SK-N-MC (cell line): Measurements from ENCODE around the gene ITM2B.

Experiments used
- DNase-seq: peaks from one replicate; pipeline ENCODE4 v3.0.0-alpha.2; 2011; ENCODE audit warnings: low read depth, low spot score
- H3K27ac ChIP-seq: fragments of 200-600 bp; sonication (generic); 2 replicates; pipeline ENCODE4 v1.5.1; 2016; ENCODE audit warnings: mixed run types
- H3K36me3 ChIP-seq: fragments of 200-600 bp; sonication (generic); 2 replicates; pipeline ENCODE4 v1.6.1; 2017; ENCODE audit warnings: antibody characterized with exemption, low read length, mixed read lengths; ENCODE audit not compliant: insufficient read depth
- H3K4me3 ChIP-seq: fragments of 200-600 bp; sonication (generic); 2 replicates; pipeline ENCODE4 v1.5.1; 2016
- H3K9ac ChIP-seq: fragments of 200-600 bp; sonication (generic); 2 replicates; pipeline ENCODE4 v1.8.0; 2017; ENCODE audit warnings: mixed run types, mixed read lengths; ENCODE audit not compliant: insufficient read length
- H3K9me3 ChIP-seq: fragments of 200-600 bp; sonication (generic); 2 replicates; pipeline ENCODE4 v1.6.1; 2017; ENCODE audit warnings: low read depth, mild to moderate bottlenecking, antibody characterized with exemption, low read length, moderate library complexity, mixed read lengths
- EZH2 ChIP-seq: fragments of 200-600 bp; sonication (generic); IDR thresholded peaks from one replicate; pipeline ENCODE4 v1.6.1; 2017; ENCODE audit warnings: antibody characterized with exemption
- FOXP2 ChIP-seq: optimal IDR thresholded peaks from 2 replicates; pipeline ENCODE3; 2011; ENCODE audit warnings: mild to moderate bottlenecking, moderate library complexity; ENCODE audit not compliant: insufficient read depth; ENCODE audit errors: extremely low read length, control extremely low read depth
- POLR2AphosphoS5 ChIP-seq: IDR thresholded peaks from 2 replicates; pipeline ENCODE4 v1.6.1; 2012; ENCODE audit warnings: mild to moderate bottlenecking, low read depth, low read length, borderline replicate concordance

ITM2B gene

DNA sequence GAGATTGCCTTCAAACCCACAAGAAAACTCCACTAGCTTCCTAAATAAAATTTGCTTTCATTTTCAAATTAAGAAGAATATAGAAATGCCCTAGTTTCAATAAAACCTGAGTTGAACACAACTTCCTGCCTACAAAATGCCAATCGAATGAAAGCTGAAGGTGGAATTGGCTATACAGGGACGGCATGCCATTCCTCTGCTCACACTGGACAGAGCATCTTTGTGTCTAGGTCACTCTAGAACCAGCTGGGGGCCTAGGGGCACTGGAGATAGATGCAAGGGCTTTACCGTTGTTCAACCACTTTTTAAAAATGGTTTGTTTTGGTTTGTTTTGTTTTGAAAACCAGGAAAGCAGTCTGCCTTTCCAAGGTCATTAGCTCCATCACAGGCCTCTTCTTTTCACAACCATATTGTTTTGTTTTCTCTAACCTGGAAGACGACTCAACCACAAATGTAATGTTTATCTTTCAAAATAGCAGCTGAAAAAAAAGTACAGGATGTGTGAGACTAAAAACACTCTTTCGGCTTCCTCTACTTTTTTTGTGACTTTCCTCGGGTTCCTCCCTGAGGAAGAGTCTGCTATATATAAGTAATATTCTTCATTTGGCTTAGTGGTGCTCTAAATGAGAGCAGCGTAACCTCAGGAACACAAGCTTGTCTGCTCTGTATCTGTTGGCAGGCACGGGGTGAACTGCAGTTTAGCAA is 11.9 kb upstream of the ITM2B start:
- TF ChIP-seq POLR2AphosphoS5 (no peak), FOXP2 (no peak), EZH2 (no peak)
- Histone ChIP-seq H3K36me3 (no peaks in the 10 kb centered on the region), H3K9me3 (0 out of 2 replicates have a peak, but pooled peaks cover 3% of the 10 kb centered on the region), H3K4me3 (no peak overlapping the region), H3K9ac (no peak overlapping the region), H3K27ac (no peak overlapping the region)
- no peak for DNase-seq

DNA sequence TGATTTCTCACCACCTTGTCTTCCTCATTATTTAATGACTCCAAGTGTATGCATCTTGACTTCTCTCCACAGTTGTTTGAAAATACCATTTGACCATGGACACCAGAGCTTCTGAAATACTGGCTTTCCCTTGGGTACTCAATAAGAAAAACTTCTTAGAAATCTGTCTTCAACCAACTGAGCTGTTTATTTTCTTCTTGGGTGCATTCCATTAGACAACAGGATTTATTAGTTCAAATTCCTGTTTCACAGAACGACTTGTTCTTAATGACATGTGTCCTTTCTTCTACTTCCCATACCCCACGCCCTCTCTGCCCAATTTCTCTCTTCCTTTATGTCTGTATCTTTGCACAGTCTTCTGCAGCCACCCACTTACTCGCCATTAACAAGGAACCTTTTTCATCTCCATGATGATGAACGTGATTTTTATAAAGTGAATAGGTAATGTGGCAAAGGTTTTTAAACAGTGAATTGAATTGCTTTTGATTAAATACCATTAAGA is 11.3 kb upstream of the ITM2B start:
- Histone ChIP-seq H3K27ac (no peak overlapping the region), H3K4me3 (no peak overlapping the region), H3K9me3 (0 out of 2 replicates have a peak, but pooled peaks cover 3% of the 10 kb centered on the region), H3K9ac (no peak overlapping the region), H3K36me3 (no peaks in the 10 kb centered on the region)
- DNase-seq: no peak
- no peak for TF ChIP-seq EZH2
- TF ChIP-seq FOXP2: no peak
- TF ChIP-seq POLR2AphosphoS5: no peak

DNA sequence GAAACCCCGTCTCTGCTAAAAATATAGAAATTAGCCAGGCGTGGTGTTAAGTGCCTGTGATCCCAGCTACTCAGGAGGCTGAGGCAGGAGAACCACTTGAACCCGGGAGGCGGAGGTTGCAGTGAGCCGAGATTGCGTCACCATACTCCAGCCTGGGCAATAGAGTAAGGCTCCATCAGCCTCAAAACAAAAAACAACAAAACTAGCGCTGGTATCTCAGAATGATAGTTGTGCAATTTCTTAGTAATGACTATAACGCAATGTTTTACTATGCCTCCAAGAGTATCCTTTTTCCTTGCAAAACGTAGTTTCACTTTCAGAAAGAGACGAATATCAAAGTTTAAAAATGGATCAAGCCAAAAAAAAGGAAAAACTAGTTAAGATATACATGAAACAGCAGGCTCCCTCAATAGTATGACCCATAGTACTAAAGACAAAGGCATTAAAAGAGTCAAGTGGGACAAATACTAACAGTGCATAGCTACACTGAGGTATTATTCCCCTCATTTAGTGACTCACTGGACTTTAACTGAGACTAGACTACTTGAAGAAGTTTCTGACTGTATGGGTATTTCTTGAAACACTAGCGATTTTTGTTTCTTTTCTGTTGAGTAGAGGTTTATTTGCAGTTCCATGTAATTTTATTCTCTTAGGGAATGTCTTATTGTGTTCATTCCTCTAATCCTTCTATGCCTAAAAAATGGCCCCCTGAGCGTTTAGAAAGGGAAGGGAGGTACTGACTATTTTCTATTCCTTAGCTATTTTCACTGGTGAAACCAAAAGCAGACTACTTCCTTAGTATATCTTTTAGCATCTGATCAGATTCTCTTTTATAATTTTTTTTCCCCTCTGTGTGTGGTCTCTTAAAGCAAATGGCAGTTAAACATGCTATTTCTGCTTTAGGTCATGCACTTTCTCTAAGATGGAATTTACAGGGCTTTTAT is 10.4 kb upstream of the ITM2B start:
- Histone ChIP-seq H3K27ac (no peak overlapping the region), H3K9me3 (no peaks in the 10 kb centered on the region), H3K4me3 (no peak overlapping the region), H3K36me3 (no peaks in the 10 kb centered on the region), H3K9ac (no peak overlapping the region)
- no peak for DNase-seq
- TF ChIP-seq EZH2 (no peak), FOXP2 (no peak), POLR2AphosphoS5 (no peak)

DNA sequence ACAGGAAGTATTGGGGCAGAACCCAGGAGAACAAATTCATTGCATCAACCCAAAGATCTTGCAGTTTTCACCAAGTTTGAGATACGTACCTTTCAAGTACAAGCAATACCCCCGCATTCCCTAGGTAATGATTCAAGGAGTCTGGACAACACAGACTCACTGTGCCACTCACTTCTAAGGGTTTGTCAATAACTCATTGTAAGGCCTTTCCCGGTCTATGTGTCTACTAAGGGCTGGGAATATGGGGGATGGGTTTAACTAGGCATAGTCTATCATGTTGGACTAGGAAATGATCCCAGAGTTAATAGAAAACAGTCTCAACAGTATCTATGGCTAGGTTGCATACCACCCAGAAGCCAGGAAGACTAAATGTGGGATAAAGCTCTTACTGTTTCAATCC is 8.3 kb upstream of the ITM2B start:
- Histone ChIP-seq H3K9me3 (no peaks in the 10 kb centered on the region), H3K9ac (no peak overlapping the region), H3K4me3 (no peak overlapping the region), H3K36me3 (no peaks in the 10 kb centered on the region), H3K27ac (no peak overlapping the region)
- no peak for TF ChIP-seq FOXP2
- no peak for TF ChIP-seq EZH2
- TF ChIP-seq POLR2AphosphoS5: no peak
- no peak for DNase-seq

DNA sequence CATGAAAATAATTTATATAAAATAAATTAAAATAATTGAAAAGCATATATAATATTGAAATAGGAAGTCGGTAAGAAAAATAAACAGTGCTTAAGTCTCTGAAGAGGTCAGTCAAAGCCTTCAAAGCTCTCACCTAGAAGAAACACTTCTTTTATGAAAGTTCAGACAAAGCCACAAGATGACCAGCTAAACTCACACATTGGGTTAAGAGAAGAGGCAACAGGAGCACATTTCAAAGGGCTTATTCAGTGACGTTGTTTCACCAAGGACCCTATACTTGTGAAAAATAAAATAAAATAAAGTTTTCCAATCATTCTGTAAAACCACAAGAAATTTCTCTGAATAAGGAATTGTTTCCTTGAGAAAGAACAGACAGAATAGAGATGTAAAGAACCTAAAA is 2.5 kb upstream of the ITM2B start:
- no peak overlapping the region for H3K27ac ChIP-seq
- TF ChIP-seq FOXP2: no peak
- no peak for TF ChIP-seq EZH2
- no peak for TF ChIP-seq POLR2AphosphoS5

DNA sequence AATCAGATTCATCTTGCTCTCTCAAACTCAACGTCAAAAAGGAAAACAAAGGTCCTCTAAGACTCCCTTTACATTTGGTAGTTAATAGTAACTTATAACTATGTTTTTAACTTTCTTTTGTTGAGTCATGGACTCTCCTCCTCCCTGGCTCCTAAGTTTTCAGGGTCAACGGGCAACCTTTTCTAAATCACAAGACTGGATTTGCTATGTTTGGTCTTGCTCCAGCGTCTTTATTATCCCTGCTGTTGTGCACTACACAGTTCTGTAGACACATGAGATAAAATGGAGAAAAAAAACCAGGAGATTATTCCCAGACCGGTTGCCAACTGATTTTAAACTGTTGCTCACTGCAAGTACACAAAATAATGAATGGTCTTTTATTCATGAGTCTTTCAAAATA is 1.9 kb upstream of the ITM2B start:
- no peak overlapping the region for H3K27ac ChIP-seq
- no peaks in the 10 kb centered on the region for H3K36me3 ChIP-seq
- no peak overlapping the region for H3K4me3 ChIP-seq
- H3K9me3 ChIP-seq: no peaks in the 10 kb centered on the region
- H3K9ac ChIP-seq: no peak overlapping the region
- no peak for DNase-seq
- TF ChIP-seq POLR2AphosphoS5: no peak
- no peak for TF ChIP-seq FOXP2
- TF ChIP-seq EZH2: no peak

More for the DNA sequence above, 2.5 kb upstream of the ITM2B start:
- Histone ChIP-seq H3K9me3 (no peaks in the 10 kb centered on the region), H3K4me3 (no peak overlapping the region), H3K9ac (no peak overlapping the region), H3K36me3 (no peaks in the 10 kb centered on the region)
- DNase-seq: no peak

DNA sequence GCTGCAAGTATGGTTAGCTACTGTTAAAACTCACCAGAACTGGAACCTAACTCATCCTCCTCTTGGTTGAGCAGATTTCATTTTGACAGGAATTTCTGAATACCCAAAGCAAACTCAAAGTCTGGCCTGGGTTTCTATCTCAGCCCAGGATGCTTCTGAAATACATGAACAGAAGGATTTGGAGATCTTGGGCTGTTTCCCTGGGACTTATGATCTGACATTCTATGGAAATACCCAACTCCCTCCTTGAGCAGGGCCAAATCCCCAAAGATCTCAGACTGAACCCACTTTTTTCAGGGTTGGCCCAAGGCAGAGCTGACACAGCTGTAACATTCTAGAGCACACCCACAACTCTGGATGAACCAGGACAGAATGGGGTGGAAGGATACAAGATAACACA is 1.1 kb upstream of the ITM2B start:
- TF ChIP-seq FOXP2 (no peak), EZH2 (no peak), POLR2AphosphoS5 (no peak)
- H3K4me3 ChIP-seq: no peak overlapping the region
- DNase-seq: no peak
- no peaks in the 10 kb centered on the region for H3K9me3 ChIP-seq
- no peak overlapping the region for H3K27ac ChIP-seq
- H3K9ac ChIP-seq: no peak overlapping the region
- no peaks in the 10 kb centered on the region for H3K36me3 ChIP-seq

DNA sequence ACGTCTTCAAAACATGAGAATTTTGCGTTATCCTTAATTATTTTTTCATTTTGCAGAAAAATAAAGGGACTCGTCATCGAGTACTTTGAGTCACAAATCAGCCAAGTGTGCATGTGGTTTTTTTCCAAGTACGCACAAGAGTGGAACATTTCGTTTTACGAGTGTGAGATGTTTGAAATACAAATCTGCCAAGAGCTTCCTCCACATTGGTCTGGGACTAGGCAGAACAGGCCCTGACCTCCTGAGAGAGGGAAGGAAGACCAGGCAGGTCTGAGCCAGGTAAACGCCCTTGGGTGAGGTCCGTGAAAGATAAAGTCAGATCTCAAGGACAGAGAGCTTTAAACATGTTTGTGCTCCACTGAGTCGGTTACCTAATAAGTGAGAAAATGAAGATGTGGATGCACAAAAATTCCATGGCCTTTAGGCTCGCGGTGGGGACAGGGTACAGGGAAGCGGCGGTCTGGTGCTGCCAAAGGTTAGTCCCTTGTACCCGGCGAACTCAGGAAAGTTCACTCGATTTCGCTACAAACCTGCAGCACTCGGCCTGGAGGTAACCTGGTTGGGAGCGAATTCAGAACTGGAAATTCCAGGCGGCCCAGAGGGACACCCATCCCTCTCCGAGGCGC is 473 bp upstream of the ITM2B start:
- Histone ChIP-seq H3K36me3 (no peaks in the 10 kb centered on the region), H3K4me3 (peak overlapping the region; percentile 96), H3K9me3 (no peaks in the 10 kb centered on the region), H3K27ac (no peak overlapping the region), H3K9ac (no peak overlapping the region)
- TF ChIP-seq FOXP2: no peak
- TF ChIP-seq EZH2: no peak
- no peak for TF ChIP-seq POLR2AphosphoS5
- DNase-seq: no peak
